Activated gamma-delta T cell treated with Interleukin-2 at 50 U/mL for 16 hours (primary cell): ENCODE results near the gene MIAT.
"Not testable (repeated sequence)": the region's sequence is repeated elsewhere in the genome, so short reads cannot be mapped to it uniquely, and the experiment has no call there.

ENCODE experiments used
- DNase-seq: peaks from one replicate; pipeline ENCODE4 v3.0.0-alpha.2; 2020

Gene MIAT

GRCh38 chr22:26656891-26657851, at the start of gene MIAT:
TSS of gene MIAT (plus strand) at chr22:26657588.
- DNase-seq: peak; percentile 65

DNA sequence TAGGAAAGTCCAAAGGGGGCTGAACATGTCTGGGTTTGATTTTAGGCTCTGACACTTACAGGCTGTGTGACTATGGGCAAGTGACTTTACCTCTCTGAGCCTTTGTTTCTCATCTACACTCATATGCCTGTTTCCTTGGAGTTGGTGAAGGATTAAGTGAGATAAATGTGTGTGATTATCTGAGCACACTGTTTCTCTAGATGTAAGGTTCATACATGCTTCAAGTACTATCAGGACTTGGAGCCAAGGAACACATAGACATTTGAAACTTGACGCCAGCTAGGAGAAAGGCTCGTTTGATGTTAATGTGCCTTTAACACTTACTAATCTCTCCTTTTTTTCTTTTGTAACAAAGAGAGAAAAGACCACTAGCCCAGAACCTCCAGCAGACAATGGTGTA, 49.3 kb upstream of the MIAT start:
- no peak for DNase-seq

DNA sequence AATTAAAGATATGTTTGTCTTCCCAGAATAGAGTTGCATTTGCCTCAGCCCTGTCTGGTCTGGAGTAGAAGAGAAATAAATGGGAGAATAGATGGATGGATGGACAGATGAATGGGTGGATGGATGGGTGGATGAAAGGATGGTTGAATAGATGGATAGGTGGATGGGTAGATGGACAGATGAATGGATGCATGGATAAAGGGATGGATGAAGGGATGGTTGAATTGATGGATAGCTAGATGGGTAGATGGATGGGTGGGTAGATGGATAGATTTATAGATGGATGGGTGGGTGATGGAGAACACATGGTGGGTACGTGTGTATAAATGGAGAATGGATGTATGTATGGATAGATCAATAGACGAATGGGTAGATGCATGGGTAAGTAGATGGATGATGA, 48.1 kb upstream of the MIAT start:
- DNase-seq: no peak

GRCh38 chr22:26610072-26610958, 47.1 kb upstream of the MIAT start:
- DNase-seq: peak; percentile 26

DNA sequence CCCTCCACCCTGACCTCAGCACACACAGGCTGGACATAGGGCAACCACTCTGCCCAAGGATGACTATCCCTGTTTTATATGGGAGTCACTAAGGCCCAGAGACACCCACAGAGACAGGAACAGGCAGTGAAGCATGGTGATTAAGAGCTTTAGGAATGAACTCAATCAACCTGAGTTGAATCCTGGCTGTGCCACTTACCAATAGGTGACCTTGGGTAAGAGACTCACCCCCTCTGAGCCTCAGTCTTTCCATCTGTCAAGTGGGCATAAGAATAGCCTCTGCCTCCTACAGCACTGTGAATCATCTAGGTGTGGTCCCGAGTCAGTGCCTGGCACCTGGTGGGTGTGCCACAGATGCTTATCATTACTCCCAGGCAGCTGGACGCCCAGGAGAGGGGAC, 46.4 kb upstream of the MIAT start:
- DNase-seq: no peak

DNA sequence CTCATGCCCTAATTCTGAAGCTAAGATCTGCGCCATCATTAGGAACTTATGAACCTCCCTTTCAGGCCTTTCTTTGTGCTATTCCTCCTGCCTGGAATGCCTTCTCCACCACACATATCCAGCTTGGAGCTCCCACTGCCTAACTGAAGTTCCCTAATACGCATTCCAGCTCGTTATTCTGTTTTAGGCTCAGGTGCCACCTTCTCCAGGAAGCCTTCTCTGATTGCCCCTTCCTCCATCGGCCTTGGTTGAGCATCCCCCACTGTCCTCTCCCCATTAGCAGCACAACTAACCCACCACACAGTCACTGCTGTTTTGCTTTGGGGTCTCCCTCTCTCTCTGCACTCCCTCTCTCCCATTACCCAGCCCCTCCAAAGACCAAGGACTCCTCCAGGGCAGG, 44.7 kb upstream of the MIAT start:
- DNase-seq: no peak

DNA sequence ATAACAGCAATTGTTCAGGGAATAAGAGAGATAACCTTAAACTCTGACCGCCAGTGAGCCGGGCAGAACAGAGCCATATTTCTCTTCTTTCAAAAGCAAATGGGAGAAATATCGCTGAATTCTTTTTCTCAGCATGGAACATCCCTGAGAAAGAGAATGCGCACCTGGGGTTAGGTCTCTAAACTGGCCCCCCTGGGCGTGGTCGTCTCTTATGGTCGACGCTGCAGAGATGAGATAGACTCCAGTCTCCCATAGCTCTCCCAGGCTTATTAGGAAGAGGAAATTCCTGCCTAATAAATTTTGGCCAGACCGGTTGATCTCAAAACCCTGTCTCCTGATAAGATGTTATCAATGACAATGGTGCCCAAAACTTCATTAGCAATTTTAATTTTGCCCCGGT, 43.6 kb upstream of the MIAT start:
- not testable (repeated sequence) for DNase-seq

GRCh38 chr22:26614322-26614721, 43.1 kb upstream of the MIAT start:
- DNase-seq: no peak

GRCh38 chr22:26615149-26615548, 42.2 kb upstream of the MIAT start:
- DNase-seq: no peak

GRCh38 chr22:26615830-26616435, 41.5 kb upstream of the MIAT start:
- no peak for DNase-seq

- no peak for DNase-seq
Observed at GRCh38 chr22:26616650-26617049, 40.7 kb upstream of the MIAT start.

GRCh38 chr22:26617271-26618199, 39.9 kb upstream of the MIAT start, which contains the start of gene CRYBB1:
TSS of gene CRYBB1 (minus strand) at chr22:26618027. CDS start at chr22:26616319, 1,708 bp downstream.
- no peak for DNase-seq

DNA sequence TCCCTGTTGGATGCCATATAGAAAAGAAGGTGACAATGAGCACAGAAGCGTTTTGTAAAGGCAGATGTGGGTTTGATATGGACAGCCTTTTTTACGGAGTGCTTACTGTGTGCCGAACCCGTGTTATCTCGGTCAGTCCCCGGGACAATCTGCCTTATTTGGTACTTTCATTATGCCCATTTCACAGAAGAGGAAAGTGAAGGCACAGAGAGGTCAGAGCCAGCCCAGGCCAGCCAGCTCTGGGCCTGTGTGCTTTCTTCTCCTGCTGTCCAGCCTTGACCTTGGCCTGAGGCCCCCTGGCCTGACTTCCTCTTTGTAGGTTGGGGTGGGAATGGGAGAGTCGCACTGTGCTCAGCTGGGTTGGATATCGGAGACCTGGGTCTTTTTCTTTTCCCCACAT, 38.9 kb upstream of the MIAT start:
- no peak for DNase-seq

DNA sequence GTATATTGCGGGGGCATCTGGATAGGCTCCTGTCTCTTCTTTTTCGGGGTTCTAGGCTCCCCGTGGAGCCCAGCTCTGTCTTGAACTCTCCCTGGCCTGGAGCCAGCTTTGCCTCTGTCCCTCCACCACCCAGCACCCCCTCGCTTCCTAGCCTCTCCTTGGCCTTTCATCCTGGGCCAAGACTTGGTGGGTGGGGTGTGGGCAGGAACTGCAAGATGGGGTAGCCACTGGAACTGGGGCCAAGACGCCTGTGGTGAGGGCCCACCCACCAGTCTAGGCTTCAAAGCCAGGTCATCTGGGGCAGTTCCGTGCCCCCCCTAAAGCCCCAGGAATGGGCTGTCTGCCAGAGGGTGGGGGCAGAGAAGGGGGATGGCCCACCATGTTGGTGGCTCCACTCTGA, 37.9 kb upstream of the MIAT start:
- DNase-seq: no peak

GRCh38 chr22:26620197-26620596, 37.2 kb upstream of the MIAT start:
- DNase-seq: no peak

DNA sequence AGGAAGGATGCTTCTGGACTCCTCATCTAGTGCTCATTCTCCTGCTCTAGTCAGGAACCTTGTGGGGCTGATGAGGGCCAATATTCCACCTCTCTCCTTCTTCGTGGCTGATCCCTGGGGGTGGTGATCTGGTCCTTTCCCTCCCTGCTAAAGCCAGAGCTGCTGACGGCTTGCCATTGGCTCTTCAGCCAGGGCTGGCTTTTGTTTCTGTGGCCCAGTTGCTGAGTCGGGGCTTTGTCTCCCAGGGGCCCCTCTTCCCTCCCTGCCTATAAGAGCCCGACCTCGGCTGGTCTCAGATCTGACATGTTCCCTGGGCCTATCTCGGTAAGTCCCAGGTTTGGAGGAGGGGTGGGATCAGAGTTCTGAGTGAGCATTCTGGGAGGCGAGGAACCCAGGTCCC, 35.7 kb upstream of the MIAT start, which contains the start of gene CRYBA4:
TSS of gene CRYBA4 (plus strand) at position 301 of the 400 bp plus-strand sequence. CDS start 634 bp downstream, outside the sequence.
- no peak for DNase-seq

DNA sequence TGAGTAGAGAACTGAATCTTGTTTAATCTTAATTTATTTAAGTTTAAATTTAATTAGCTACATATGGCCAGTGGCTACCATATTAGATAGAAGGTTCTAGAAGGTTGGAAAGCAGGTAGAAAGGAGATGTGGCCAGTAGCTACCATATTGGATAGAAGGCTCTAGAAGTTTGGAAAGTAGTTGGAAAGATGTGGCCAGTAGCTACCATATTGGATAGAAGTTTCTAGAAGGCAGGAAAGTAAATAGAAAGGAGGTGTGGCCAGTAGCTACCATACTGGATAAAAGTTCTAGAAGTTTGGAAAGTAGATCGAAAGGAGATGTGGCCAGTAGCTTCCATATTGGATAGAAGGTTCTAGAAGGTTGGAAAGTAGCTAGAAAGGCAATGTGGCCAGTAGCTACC, 33.4 kb upstream of the MIAT start:
- DNase-seq: no peak

DNA sequence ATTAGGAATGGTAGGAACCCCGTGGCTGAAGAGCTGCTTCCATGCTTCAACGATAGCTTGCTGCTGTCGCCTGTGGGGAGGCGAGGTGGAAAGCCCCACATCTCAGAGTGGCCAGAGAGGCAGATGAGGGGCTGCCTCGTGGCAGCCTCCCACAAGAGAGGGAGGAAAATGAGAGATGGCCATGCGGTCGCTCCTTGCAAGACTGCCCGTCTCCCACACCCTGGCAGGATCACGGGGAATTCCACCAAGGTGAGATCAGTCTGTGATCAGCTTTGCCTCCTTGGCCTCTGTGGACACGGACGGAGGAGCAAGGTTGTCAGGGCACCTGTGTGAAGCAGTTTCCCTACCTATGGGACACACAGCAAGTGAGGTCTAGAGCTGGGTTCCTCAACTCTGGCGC, 32.6 kb upstream of the MIAT start:
- DNase-seq: no peak

DNA sequence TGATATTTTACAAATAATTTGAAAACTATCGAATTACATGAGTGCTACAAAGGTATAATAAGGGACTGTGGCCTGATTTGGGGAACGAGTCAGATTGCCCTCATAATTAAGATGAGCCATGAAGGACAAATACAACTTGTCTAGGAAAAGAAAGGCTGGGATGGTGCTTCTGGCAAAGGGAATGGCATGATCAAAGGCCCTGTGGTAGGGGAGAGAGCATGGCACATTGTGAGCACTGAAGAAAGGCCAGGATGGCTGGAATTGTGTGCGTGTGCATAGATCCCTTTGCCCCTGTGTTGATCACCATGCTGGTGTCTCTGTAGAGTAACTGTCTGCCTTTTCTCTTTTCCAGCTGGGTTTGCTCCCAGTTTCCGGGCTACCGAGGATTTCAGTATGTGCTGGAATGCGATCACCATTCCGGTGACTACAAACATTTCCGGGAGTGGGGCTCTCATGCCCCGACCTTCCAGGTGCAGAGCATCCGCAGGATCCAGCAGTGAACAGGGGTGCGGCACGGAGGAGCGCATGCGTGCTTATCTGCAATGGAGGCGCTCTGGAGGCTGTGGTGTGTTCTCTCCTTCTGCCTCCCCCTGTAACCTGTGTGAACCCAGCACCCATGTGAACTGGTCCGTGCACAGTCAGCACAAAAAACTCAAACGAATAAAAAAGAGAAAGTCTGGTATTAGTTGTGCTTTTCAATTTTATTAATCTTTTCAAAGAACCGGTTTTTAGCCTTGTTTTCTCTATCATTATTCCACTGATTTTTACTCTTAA, 27.2 kb upstream of the MIAT start:
- DNase-seq: no peak

DNA sequence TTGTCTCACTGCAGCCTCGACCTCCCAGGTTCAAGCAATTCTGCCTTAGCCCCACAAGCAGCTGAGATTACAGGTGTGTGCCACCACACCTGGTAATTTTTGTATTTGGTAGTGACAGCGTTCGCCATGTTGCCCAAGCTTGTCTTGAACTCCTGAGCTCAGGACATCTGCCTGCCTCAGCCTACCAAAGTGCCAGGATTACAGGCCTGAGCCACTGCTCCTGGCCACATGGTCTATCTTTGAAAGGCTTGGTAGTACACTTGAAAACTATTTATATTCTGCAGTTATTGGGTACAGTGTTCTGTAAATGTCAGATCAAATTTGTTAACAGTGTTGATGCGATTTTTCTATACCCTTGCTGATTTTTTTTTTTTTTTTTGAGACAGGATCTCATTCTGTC, 26.1 kb upstream of the MIAT start:
- DNase-seq: no peak
